PC-3 (cell line): ENCODE results near the gene OR14A16.

Experiments
- EZH2 ChIP-seq: fragments of 300-600 bp; sonication (generic); IDR thresholded peaks from one replicate; pipeline ENCODE4 v1.6.1; 2017; ENCODE audit warnings: antibody characterized with exemption, mild to moderate bottlenecking, low read length; ENCODE audit not compliant: unreplicated experiment
- EZH2phosphoT487 ChIP-seq: fragments of 300-600 bp; sonication (generic); IDR thresholded peaks from 2 replicates; pipeline ENCODE4 v1.6.1; 2018; ENCODE audit warnings: mild to moderate bottlenecking, antibody characterized with exemption, low read length, borderline replicate concordance
- TF ChIP-seq, protein P1 (sequence below): fragments of 300-600 bp; sonication (generic); conservative IDR thresholded peaks from 2 replicates; pipeline ENCODE4 v1.5.1; 2017; ENCODE audit warnings: antibody characterized with exemption, low read depth, mild to moderate bottlenecking, low read length

DNA sequence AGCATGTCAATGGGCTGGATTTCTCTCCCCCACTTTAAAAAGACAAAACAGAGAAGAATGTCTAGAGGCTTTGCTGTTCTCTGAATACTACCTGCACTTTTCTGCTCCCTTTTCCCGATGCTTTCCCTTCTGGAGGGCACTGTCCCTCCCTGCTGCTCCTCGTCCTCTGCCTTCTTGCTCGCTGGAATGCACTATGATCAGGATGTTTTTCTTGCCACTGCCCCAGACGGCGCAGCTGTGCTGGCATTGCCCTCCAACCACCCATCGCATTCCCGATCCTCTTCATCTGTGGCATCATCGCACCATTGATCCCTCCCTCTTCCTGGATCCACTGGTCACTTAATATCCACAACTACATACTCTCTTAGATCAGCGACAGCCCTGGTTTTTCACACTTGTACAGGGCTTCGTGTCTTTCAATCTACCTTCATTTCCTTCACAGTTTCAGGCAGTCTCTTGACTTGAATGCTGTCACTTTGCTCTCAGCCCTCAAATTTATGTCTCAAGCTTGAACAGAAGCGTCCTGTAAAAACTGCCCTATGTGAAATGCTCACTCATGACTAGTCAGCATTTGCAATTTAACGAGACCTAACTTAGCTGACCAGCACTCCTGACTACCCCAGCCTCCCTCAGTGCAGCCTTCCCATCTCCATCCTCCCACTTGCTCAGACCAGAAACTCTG is 21.2 kb upstream of the OR14A16 start:
- TF ChIP-seq, protein P1, sequence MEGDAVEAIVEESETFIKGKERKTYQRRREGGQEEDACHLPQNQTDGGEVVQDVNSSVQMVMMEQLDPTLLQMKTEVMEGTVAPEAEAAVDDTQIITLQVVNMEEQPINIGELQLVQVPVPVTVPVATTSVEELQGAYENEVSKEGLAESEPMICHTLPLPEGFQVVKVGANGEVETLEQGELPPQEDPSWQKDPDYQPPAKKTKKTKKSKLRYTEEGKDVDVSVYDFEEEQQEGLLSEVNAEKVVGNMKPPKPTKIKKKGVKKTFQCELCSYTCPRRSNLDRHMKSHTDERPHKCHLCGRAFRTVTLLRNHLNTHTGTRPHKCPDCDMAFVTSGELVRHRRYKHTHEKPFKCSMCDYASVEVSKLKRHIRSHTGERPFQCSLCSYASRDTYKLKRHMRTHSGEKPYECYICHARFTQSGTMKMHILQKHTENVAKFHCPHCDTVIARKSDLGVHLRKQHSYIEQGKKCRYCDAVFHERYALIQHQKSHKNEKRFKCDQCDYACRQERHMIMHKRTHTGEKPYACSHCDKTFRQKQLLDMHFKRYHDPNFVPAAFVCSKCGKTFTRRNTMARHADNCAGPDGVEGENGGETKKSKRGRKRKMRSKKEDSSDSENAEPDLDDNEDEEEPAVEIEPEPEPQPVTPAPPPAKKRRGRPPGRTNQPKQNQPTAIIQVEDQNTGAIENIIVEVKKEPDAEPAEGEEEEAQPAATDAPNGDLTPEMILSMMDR = no peak
- no peak for TF ChIP-seq EZH2
- no peak for TF ChIP-seq EZH2phosphoT487
